OCI-LY3 (cell line): ENCODE results near the gene FMNL1.

Source experiments
- CTCF ChIP-seq: fragments of 200-600, 300-600 bp; sonication (generic); IDR thresholded peaks from 2 replicates; pipeline ENCODE4 v1.5.1; 2014; ENCODE audit warnings: antibody characterized with exemption, low read length, low read depth
- EZH2phosphoT487 ChIP-seq: fragments of 200-600 bp; shearing (Covaris generic); IDR thresholded peaks from 2 replicates; pipeline ENCODE4 v1.6.1; 2018; ENCODE audit warnings: antibody characterized with exemption, mixed run types, low read depth

DNA sequence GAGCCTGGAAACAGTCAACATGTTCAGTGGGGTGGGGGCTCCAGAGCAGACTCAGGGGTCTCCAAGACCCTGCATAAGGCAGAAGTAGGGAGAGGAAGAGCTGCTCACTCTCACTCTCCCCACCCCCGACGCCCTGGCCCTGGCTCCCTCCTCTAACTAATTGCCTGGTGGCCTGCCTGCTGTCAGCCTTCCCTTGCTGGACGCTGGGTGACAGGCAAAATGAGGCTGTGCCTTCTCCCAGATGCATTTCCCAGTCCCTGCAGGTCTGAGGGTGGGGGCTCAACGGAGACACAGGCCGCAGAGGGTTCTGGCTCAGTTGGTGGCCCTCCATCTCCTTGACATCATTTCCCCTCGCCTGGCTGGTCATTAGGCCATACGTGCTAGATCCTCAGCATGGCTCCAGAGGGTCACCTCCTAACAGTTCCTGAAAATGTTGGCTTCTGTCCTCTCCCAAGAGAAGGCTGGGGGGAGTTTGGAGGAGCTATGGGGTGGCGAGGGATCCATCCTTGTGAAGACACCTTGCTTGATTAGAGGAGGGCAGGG is 1.4 kb downstream of the FMNL1 start:
- TF ChIP-seq CTCF (no peak), EZH2phosphoT487 (no peak)
